C4-2B (cell line): ENCODE data around the gene GLIPR1L2.

Experiments used
- ZFX ChIP-seq: fragments of 450-650 bp; IDR thresholded peaks from 2 replicates; pipeline ENCODE4 v1.6.1; 2017
- TF ChIP-seq, protein P1 (sequence below): fragments of 450-650 bp; conservative IDR thresholded peaks from 2 replicates; pipeline ENCODE4 v1.5.1; 2017; ENCODE audit warnings: mild to moderate bottlenecking

DNA sequence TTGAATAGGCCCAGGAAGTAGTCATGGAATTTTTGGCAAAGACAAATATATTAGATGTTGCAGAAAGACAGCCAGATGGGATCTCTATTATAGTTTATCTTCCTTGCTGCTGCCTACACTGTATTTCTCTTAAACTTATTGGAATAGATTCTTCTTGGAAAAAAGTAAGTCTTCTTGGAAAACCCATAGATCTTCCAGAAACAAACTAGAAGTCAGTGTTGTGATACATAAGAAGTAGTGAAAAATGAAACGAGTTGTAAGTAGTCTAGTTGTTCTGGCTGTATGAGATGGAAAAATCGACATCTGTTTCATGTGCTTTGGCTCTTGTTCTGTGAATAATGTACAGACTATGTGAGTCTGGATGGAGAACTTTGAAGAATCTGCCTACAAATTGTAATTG lies 29.0 kb downstream of the GLIPR1L2 start:
- TF ChIP-seq, protein P1, sequence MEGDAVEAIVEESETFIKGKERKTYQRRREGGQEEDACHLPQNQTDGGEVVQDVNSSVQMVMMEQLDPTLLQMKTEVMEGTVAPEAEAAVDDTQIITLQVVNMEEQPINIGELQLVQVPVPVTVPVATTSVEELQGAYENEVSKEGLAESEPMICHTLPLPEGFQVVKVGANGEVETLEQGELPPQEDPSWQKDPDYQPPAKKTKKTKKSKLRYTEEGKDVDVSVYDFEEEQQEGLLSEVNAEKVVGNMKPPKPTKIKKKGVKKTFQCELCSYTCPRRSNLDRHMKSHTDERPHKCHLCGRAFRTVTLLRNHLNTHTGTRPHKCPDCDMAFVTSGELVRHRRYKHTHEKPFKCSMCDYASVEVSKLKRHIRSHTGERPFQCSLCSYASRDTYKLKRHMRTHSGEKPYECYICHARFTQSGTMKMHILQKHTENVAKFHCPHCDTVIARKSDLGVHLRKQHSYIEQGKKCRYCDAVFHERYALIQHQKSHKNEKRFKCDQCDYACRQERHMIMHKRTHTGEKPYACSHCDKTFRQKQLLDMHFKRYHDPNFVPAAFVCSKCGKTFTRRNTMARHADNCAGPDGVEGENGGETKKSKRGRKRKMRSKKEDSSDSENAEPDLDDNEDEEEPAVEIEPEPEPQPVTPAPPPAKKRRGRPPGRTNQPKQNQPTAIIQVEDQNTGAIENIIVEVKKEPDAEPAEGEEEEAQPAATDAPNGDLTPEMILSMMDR: no peak
- TF ChIP-seq ZFX: no peak
